Measurements from ENCODE around the gene PCGF3. TPM values are rescaled to one million over a fixed set of nuclear protein-coding genes. Genes with fewer than 3 reads are reported as not detected.

Gene PCGF3
- total and polyA plus RNA-seq, 2 donors from 2014 or later = 21.7 to 59.6 TPM

- FAIRE-seq (no peak), DNase-seq (no peak)
- H3K9me3 ChIP-seq (ENCODE audit: control insufficient read depth in 2 of 3, insufficient read depth in 1 of 3, low read length in 3 of 3) = no peaks in the 10 kb centered on the region
- H3K4me3 ChIP-seq (ENCODE audit: low read length in 3 of 3) = no peak overlapping the region
- H3K4me1 ChIP-seq (ENCODE audit: control insufficient read depth in 2 of 3, insufficient read depth in 2 of 3, low read depth in 1 of 3, low read length in 3 of 3) = peaks cover 0 to 8% (median 0%) of the 10 kb centered on the region in 3 donors
- no peaks in the 10 kb centered on the region for H3K36me3 ChIP-seq (ENCODE audit: control insufficient read depth in 2 of 3, insufficient read depth in 3 of 3, low read length in 3 of 3)
- no peak overlapping the region for H3K9ac ChIP-seq (ENCODE audit: low read length in 3 of 3)
- H3K27ac ChIP-seq (ENCODE audit: low read depth in 2 of 2, low read length in 2 of 2) = no peak overlapping the region
- intact Hi-C loops (cut with DNase I) = no loop called here
- TF ChIP-seq, protein P1, sequence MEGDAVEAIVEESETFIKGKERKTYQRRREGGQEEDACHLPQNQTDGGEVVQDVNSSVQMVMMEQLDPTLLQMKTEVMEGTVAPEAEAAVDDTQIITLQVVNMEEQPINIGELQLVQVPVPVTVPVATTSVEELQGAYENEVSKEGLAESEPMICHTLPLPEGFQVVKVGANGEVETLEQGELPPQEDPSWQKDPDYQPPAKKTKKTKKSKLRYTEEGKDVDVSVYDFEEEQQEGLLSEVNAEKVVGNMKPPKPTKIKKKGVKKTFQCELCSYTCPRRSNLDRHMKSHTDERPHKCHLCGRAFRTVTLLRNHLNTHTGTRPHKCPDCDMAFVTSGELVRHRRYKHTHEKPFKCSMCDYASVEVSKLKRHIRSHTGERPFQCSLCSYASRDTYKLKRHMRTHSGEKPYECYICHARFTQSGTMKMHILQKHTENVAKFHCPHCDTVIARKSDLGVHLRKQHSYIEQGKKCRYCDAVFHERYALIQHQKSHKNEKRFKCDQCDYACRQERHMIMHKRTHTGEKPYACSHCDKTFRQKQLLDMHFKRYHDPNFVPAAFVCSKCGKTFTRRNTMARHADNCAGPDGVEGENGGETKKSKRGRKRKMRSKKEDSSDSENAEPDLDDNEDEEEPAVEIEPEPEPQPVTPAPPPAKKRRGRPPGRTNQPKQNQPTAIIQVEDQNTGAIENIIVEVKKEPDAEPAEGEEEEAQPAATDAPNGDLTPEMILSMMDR (IDR thresholded peaks at IDR 0.05; ENCODE audit: borderline replicate concordance, extremely low read depth, insufficient read depth) = no peak
- no peaks in the 10 kb centered on the region for H3K27me3 ChIP-seq (ENCODE audit: control insufficient read depth, insufficient read depth, low read length)
Observed at GRCh38 chr4:714087-714486, 8.5 kb downstream of the PCGF3 start.

- Histone ChIP-seq H3K9ac (ENCODE audit: low read length in 3 of 3) (no peak overlapping the region), H3K4me1 (ENCODE audit: control insufficient read depth in 2 of 3, insufficient read depth in 2 of 3, low read depth in 1 of 3, low read length in 3 of 3) (peaks cover 0 to 13% (median 0%) of the 10 kb centered on the region in 3 donors), H3K4me3 (ENCODE audit: low read length in 3 of 3) (no peak overlapping the region), H3K27me3 (ENCODE audit: control insufficient read depth, insufficient read depth, low read length) (no peaks in the 10 kb centered on the region), H3K36me3 (ENCODE audit: control insufficient read depth in 2 of 3, insufficient read depth in 3 of 3, low read length in 3 of 3) (no peaks in the 10 kb centered on the region), H3K9me3 (ENCODE audit: control insufficient read depth in 2 of 3, insufficient read depth in 1 of 3, low read length in 3 of 3) (no peaks in the 10 kb centered on the region), H3K27ac (ENCODE audit: low read depth in 2 of 2, low read length in 2 of 2) (no peak overlapping the region)
- intact Hi-C loops (cut with DNase I) = no loop called here
- TF ChIP-seq, protein P1 (IDR thresholded peaks at IDR 0.05; ENCODE audit: borderline replicate concordance, extremely low read depth, insufficient read depth) = no peak
- FAIRE-seq (no peak), DNase-seq (no peak)
Observed at GRCh38 chr4:717601-718320, 12.1 kb downstream of the PCGF3 start.

DNA sequence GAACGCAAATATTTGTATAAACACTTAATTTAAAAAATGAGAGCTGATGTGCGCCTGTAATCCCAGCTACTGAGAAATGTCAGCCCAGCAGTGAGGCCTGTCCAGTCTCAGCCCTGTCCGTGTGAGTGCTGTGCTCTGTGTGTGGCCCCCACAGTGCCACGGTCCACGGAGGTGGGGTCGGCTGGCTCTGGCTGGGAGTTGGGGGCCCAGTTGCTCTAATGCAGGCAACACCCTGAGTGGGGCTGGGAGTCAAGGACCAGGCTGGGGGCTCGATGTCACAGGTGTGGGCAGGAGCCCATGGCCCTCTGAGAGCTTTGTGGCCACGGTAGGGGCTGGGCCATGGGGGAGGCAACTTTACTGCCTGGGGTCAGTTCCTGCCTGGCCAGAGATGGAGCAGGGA, 12.8 kb downstream of the PCGF3 start:
- Histone ChIP-seq H3K4me1 (ENCODE audit: control insufficient read depth in 2 of 3, insufficient read depth in 2 of 3, low read depth in 1 of 3, low read length in 3 of 3) (peaks cover 0 to 13% (median 0%) of the 10 kb centered on the region in 3 donors), H3K9me3 (ENCODE audit: control insufficient read depth in 2 of 3, insufficient read depth in 1 of 3, low read length in 3 of 3) (no peaks in the 10 kb centered on the region), H3K9ac (ENCODE audit: low read length in 3 of 3) (no peak overlapping the region), H3K27ac (ENCODE audit: low read depth in 2 of 2, low read length in 2 of 2) (no peak overlapping the region), H3K4me3 (ENCODE audit: low read length in 3 of 3) (no peak overlapping the region), H3K27me3 (ENCODE audit: control insufficient read depth, insufficient read depth, low read length) (no peaks in the 10 kb centered on the region), H3K36me3 (ENCODE audit: control insufficient read depth in 2 of 3, insufficient read depth in 3 of 3, low read length in 3 of 3) (no peaks in the 10 kb centered on the region)
- DNase-seq (no peak), FAIRE-seq (no peak)
- TF ChIP-seq, protein P1 (IDR thresholded peaks at IDR 0.05; ENCODE audit: borderline replicate concordance, extremely low read depth, insufficient read depth) = no peak
- intact Hi-C loops (cut with DNase I) = no loop called here

Data from kidney (tissue), 14 donors.